Endothelial cell of umbilical vein (primary cell): ENCODE measurements around the gene BCO1.

Experiments
- CTCF ChIP-seq, 2 donors: IDR thresholded peaks; 1 replicate in 1 of 2; 2 replicates in 1 of 2; pipeline ENCODE4 v1.5.1; 2011; ENCODE audit warnings: low read length in 2 of 2, mild to moderate bottlenecking in 2 of 2, moderate library complexity in 2 of 2, control low read depth in 1 of 2, inconsistent platforms in 1 of 2, low read depth in 1 of 2; ENCODE audit not compliant: insufficient read depth in 1 of 2; ENCODE audit errors: extremely low read depth in 1 of 2
- EZH2 ChIP-seq: IDR thresholded peaks from 2 replicates; pipeline ENCODE4 v1.6.1; 2012; ENCODE audit warnings: borderline replicate concordance, low read depth, mild to moderate bottlenecking, moderate library complexity, low read length, inconsistent platforms; ENCODE audit not compliant: severe bottlenecking
- FOS ChIP-seq: IDR thresholded peaks from 2 replicates; pipeline ENCODE4 v1.6.1; 2011; ENCODE audit warnings: mild to moderate bottlenecking, low read length, moderate library complexity, borderline replicate concordance; ENCODE audit not compliant: insufficient read depth
- GATA2 ChIP-seq: IDR thresholded peaks from 2 replicates; pipeline ENCODE4 v1.7.0; 2011; ENCODE audit warnings: low read depth, mild to moderate bottlenecking, moderate library complexity, mixed read lengths, low read length; ENCODE audit not compliant: insufficient read length, insufficient read depth
- JUN ChIP-seq: IDR thresholded peaks from 2 replicates; pipeline ENCODE4 v1.6.1; 2011; ENCODE audit warnings: borderline replicate concordance, low read depth; ENCODE audit not compliant: insufficient read length, insufficient read depth
- MAX ChIP-seq: IDR thresholded peaks from 2 replicates; pipeline ENCODE4 v1.6.1; 2011; ENCODE audit not compliant: insufficient read depth, insufficient read length
- MYC ChIP-seq: IDR thresholded peaks from one replicate; pipeline ENCODE4 v1.6.1; 2011; ENCODE audit warnings: mild to moderate bottlenecking, low read depth, low read length
- POLR2A ChIP-seq: IDR thresholded peaks from 2 replicates; pipeline ENCODE4 v1.6.1; 2012; ENCODE audit warnings: low read depth, mild to moderate bottlenecking, control low read depth, low read length
- POLR2AphosphoS5 ChIP-seq: IDR thresholded peaks from 2 replicates; pipeline ENCODE4 v1.6.1; 2012; ENCODE audit warnings: low read depth, mild to moderate bottlenecking, control low read depth, low read length, moderate library complexity; ENCODE audit not compliant: insufficient read depth

GRCh38 chr16:81224824-81225223 is 13.7 kb upstream of the BCO1 start:
- TF ChIP-seq CTCF (IDR thresholded peaks at IDR 0.05; ENCODE audit: extremely low read depth in 1 of 2, insufficient read depth in 1 of 2, low read depth in 1 of 2, low read length in 2 of 2) (no peak), MAX (no peak), POLR2AphosphoS5 (no peak), POLR2A (no peak), EZH2 (no peak), FOS (no peak), GATA2 (no peak), MYC (no peak), JUN (no peak)
